ENCODE results near the gene ZNF205. TPM values are rescaled to one million over a fixed set of nuclear protein-coding genes. Genes with fewer than 3 reads are reported as not detected.
A peak's percentile ranks its signal among the peaks of the same experiment; 100 is the strongest.

Gene ZNF205
- total and polyA plus RNA-seq, 4 experiments from 2014 or later: 0.20 TPM; not detected in 3

GRCh38 chr16:3087243-3088235 is 24.8 kb upstream of the ZNF205 start:
- no peaks in the 10 kb centered on the region for H3K9me3 ChIP-seq (ENCODE audit: control insufficient read depth in 1 of 2, low read length in 2 of 2)
- ChIA-PET CTCF (ENCODE audit: partially characterized antibody) (interaction anchor here (0.7 to 17.5 kb wide), 7 partner anchors 10 to 59 kb away, joined by 3 to 249 read pairs (median 7); partner anchors contain the start of gene IL32), POLR2A (ENCODE audit: partially characterized antibody) (interaction anchor here (1.3 to 5.2 kb wide), 5 partner anchors 11 to 42 kb away, joined by 3 to 75 read pairs (median 7); partner anchors contain the start of gene IL32)
- peaks cover 39% of the 10 kb centered on the region for H3K4me1 ChIP-seq (ENCODE audit: insufficient read depth, low read length)
- no peaks in the 10 kb centered on the region for H3K36me3 ChIP-seq (ENCODE audit: insufficient read depth, low read length)
- DNase-seq: no peak
- intact Hi-C loops (cut with micrococcal nuclease): no loop called here
- H3K4me3 Mint-ChIP-seq: peak overlapping the region; percentile 10 to 83 (median 64)
- H3K36me3 Mint-ChIP-seq: no peaks in the 10 kb centered on the region
- H3K27me3 Mint-ChIP-seq: no peaks in the 10 kb centered on the region
- H3K27ac ChIP-seq (ENCODE audit: low read depth, low read length): peak overlapping the region; percentile 10
- H3K27ac Mint-ChIP-seq: peak overlapping the region in 5 of 7 donors; percentile 72 to 85 (median 77)
- H3K4me3 ChIP-seq (ENCODE audit: low read length in 2 of 2): no peak overlapping the region
- no peaks in the 10 kb centered on the region for H3K27me3 ChIP-seq (ENCODE audit: insufficient read depth, low read length)
- H3K9me3 Mint-ChIP-seq: no peaks in the 10 kb centered on the region
- H3K4me1 Mint-ChIP-seq: peaks cover 22 to 71% (median 38%) of the 10 kb centered on the region in 4 donors

GRCh38 chr16:3088450-3088849 is 23.9 kb upstream of the ZNF205 start:
- no peak for DNase-seq
- Histone ChIP-seq H3K27ac (ENCODE audit: low read depth, low read length) (no peak overlapping the region), H3K36me3 (ENCODE audit: insufficient read depth, low read length) (no peaks in the 10 kb centered on the region), H3K4me1 (ENCODE audit: insufficient read depth, low read length) (peaks cover 39% of the 10 kb centered on the region), H3K9me3 (ENCODE audit: control insufficient read depth in 1 of 2, low read length in 2 of 2) (no peaks in the 10 kb centered on the region), H3K4me3 (ENCODE audit: low read length in 2 of 2) (no peak overlapping the region), H3K27me3 (ENCODE audit: insufficient read depth, low read length) (no peaks in the 10 kb centered on the region)
- ChIA-PET CTCF (ENCODE audit: partially characterized antibody) (interaction anchor here (0.6 to 17.5 kb wide), 7 partner anchors 9 to 60 kb away, joined by 3 to 249 read pairs (median 7); partner anchors contain the start of gene IL32), POLR2A (ENCODE audit: partially characterized antibody) (interaction anchor here (0.9 to 5.2 kb wide), 2 partner anchors 12 to 13 kb away, joined by 3 to 75 read pairs; no protein-coding TSS in a partner anchor)
- Mint-ChIP-seq H3K4me1 (peaks cover 20 to 61% (median 35%) of the 10 kb centered on the region in 4 donors), H3K36me3 (no peaks in the 10 kb centered on the region), H3K9me3 (no peaks in the 10 kb centered on the region), H3K27me3 (no peaks in the 10 kb centered on the region), H3K4me3 (peak overlapping the region in 3 of 8 donors; percentile 22 to 68 (median 60)), H3K27ac (peak overlapping the region in 4 of 7 donors; percentile 13 to 88 (median 45))
- intact Hi-C loops (cut with micrococcal nuclease): no loop called here

GRCh38 chr16:3088925-3089716 is 23.3 kb upstream of the ZNF205 start:
- peaks cover 41% of the 10 kb centered on the region for H3K4me1 ChIP-seq (ENCODE audit: insufficient read depth, low read length)
- H3K36me3 ChIP-seq (ENCODE audit: insufficient read depth, low read length): no peaks in the 10 kb centered on the region
- Mint-ChIP-seq H3K27me3 (no peaks in the 10 kb centered on the region), H3K4me1 (peaks cover 18 to 56% (median 33%) of the 10 kb centered on the region in 4 donors), H3K9me3 (no peaks in the 10 kb centered on the region), H3K4me3 (no peak overlapping the region), H3K27ac (peak overlapping the region in 3 of 7 donors; percentile 27 to 63 (median 35)), H3K36me3 (no peaks in the 10 kb centered on the region)
- no peaks in the 10 kb centered on the region for H3K9me3 ChIP-seq (ENCODE audit: control insufficient read depth in 1 of 2, low read length in 2 of 2)
- CTCF ChIA-PET (ENCODE audit: partially characterized antibody): interaction anchor here (0.6 to 17.5 kb wide), 8 partner anchors 8 to 61 kb away, joined by 3 to 249 read pairs (median 9); partner anchors contain the start of gene IL32
- intact Hi-C loops (cut with micrococcal nuclease): no loop called here
- H3K27me3 ChIP-seq (ENCODE audit: insufficient read depth, low read length): no peaks in the 10 kb centered on the region
- DNase-seq: no peak
- H3K4me3 ChIP-seq (ENCODE audit: low read length in 2 of 2): no peak overlapping the region
- POLR2A ChIA-PET (ENCODE audit: partially characterized antibody): interaction anchor here (0.9 to 5.2 kb wide), 4 partner anchors 11 to 24 kb away, joined by 3 to 75 read pairs (median 4); partner anchors contain the start of gene IL32
- H3K27ac ChIP-seq (ENCODE audit: low read depth, low read length): no peak overlapping the region

- no peak for DNase-seq
- H3K9me3 ChIP-seq (ENCODE audit: control insufficient read depth in 1 of 2, low read length in 2 of 2): no peaks in the 10 kb centered on the region
- H3K4me1 ChIP-seq (ENCODE audit: insufficient read depth, low read length): peaks cover 50% of the 10 kb centered on the region
- ChIA-PET CTCF (ENCODE audit: partially characterized antibody) (interaction anchor here (1.4 to 17.8 kb wide), 7 partner anchors 11 to 62 kb away, joined by 3 to 376 read pairs (median 15); partner anchors contain the start of genes IL32 and ZNF213), POLR2A (ENCODE audit: partially characterized antibody) (interaction anchor here (0.7 to 5.2 kb wide), 7 partner anchors 10 to 25 kb away, joined by 3 to 75 read pairs (median 3); partner anchors contain the start of gene IL32)
- H3K27me3 Mint-ChIP-seq: no peaks in the 10 kb centered on the region
- peak overlapping the region in 1 of 7 donors; percentile 22 for H3K27ac Mint-ChIP-seq
- H3K4me1 Mint-ChIP-seq: peaks cover 19 to 57% (median 35%) of the 10 kb centered on the region in 4 donors
- intact Hi-C loops (cut with micrococcal nuclease): no loop called here
- H3K27me3 ChIP-seq (ENCODE audit: insufficient read depth, low read length): no peaks in the 10 kb centered on the region
- no peak overlapping the region for H3K27ac ChIP-seq (ENCODE audit: low read depth, low read length)
- H3K4me3 ChIP-seq (ENCODE audit: low read length in 2 of 2): no peak overlapping the region
- no peaks in the 10 kb centered on the region for H3K36me3 ChIP-seq (ENCODE audit: insufficient read depth, low read length)
- H3K9me3 Mint-ChIP-seq: no peaks in the 10 kb centered on the region
- H3K36me3 Mint-ChIP-seq: no peaks in the 10 kb centered on the region
- H3K4me3 Mint-ChIP-seq: no peak overlapping the region
These were observed 22.4 kb upstream of the ZNF205 start for GRCh38 chr16:3089717-3090592.

GRCh38 chr16:3091551-3091950 is 20.8 kb upstream of the ZNF205 start:
- peaks cover 57% of the 10 kb centered on the region for H3K4me1 ChIP-seq (ENCODE audit: insufficient read depth, low read length)
- ChIA-PET POLR2A (ENCODE audit: partially characterized antibody) (interaction anchor here (1.1 to 4.4 kb wide), 4 partner anchors 15 to 35 kb away, joined by 3 to 37 read pairs (median 5); no protein-coding TSS in a partner anchor), CTCF (ENCODE audit: partially characterized antibody) (interaction anchor here (1.1 to 17.8 kb wide), 8 partner anchors 10 to 77 kb away, joined by 3 to 376 read pairs (median 8); partner anchors contain the start of genes IL32 and ZNF213)
- H3K9me3 ChIP-seq (ENCODE audit: control insufficient read depth in 1 of 2, low read length in 2 of 2): no peaks in the 10 kb centered on the region
- H3K4me3 ChIP-seq (ENCODE audit: low read length in 2 of 2): no peak overlapping the region
- no peaks in the 10 kb centered on the region for H3K36me3 Mint-ChIP-seq
- no peaks in the 10 kb centered on the region for H3K27me3 ChIP-seq (ENCODE audit: insufficient read depth, low read length)
- DNase-seq: no peak
- no peaks in the 10 kb centered on the region for H3K36me3 ChIP-seq (ENCODE audit: insufficient read depth, low read length)
- peak overlapping the region in 2 of 7 donors; percentile 20 to 66 for H3K27ac Mint-ChIP-seq
- H3K4me3 Mint-ChIP-seq: no peak overlapping the region
- no peak overlapping the region for H3K27ac ChIP-seq (ENCODE audit: low read depth, low read length)
- intact Hi-C loops (cut with micrococcal nuclease): no loop called here
- no peaks in the 10 kb centered on the region for H3K27me3 Mint-ChIP-seq
- H3K4me1 Mint-ChIP-seq: peaks cover 15 to 55% (median 37%) of the 10 kb centered on the region in 4 donors
- H3K9me3 Mint-ChIP-seq: no peaks in the 10 kb centered on the region

GRCh38 chr16:3092501-3092941 is 19.9 kb upstream of the ZNF205 start:
- H3K4me1 ChIP-seq (ENCODE audit: insufficient read depth, low read length): peaks cover 48% of the 10 kb centered on the region
- H3K27me3 ChIP-seq (ENCODE audit: insufficient read depth, low read length): no peaks in the 10 kb centered on the region
- peaks cover 16 to 54% (median 40%) of the 10 kb centered on the region in 4 donors for H3K4me1 Mint-ChIP-seq
- ChIA-PET POLR2A (ENCODE audit: partially characterized antibody) (interaction anchor here (1.0 to 4.4 kb wide), 6 partner anchors 16 to 42 kb away, joined by 3 to 37 read pairs (median 6); partner anchors contain the start of gene ZNF213), CTCF (ENCODE audit: partially characterized antibody) (interaction anchor here (1.0 to 17.8 kb wide), 6 partner anchors 10 to 75 kb away, joined by 3 to 376 read pairs (median 9); partner anchors contain the start of genes IL32 and ZNF213)
- no peak overlapping the region for H3K27ac ChIP-seq (ENCODE audit: low read depth, low read length)
- intact Hi-C loops (cut with micrococcal nuclease): no loop called here
- H3K9me3 Mint-ChIP-seq: no peaks in the 10 kb centered on the region
- H3K27me3 Mint-ChIP-seq: no peaks in the 10 kb centered on the region
- no peaks in the 10 kb centered on the region for H3K36me3 Mint-ChIP-seq
- no peak for DNase-seq
- no peak overlapping the region for H3K4me3 ChIP-seq (ENCODE audit: low read length in 2 of 2)
- peak overlapping the region in 1 of 7 donors; percentile 35 for H3K27ac Mint-ChIP-seq
- H3K36me3 ChIP-seq (ENCODE audit: insufficient read depth, low read length): no peaks in the 10 kb centered on the region
- no peaks in the 10 kb centered on the region for H3K9me3 ChIP-seq (ENCODE audit: control insufficient read depth in 1 of 2, low read length in 2 of 2)
- H3K4me3 Mint-ChIP-seq: no peak overlapping the region

All from CD4-positive, alpha-beta memory T cell (primary cell).